Heart right ventricle (tissue), 16 donors: Measurements from ENCODE around the gene SCUBE1. TPM values are rescaled to one million over a fixed set of nuclear protein-coding genes. Genes with fewer than 3 reads are reported as not detected.

Experiments
- ATAC-seq, 8 donors: fragments of 200-7000 bp; cut with Tn5 transposase; one replicate each; pipeline ENCODE4 v1.9.1; 2020; ENCODE audit warnings: mild to moderate bottlenecking in 8 of 8, moderate library complexity in 8 of 8, moderate number of reproducible peaks in 1 of 8
- DNase-seq, 2 donors: peaks; one replicate each; pipeline ENCODE4 v3.0.0-alpha.2; 2020
- H3K27ac ChIP-seq, 10 donors: fragments of 200-600 bp; sonication (generic) in 2 of 10; one replicate each; pipeline versions ENCODE4 v1.5.0 to v1.8.0; 2020 to 2022; ENCODE audit warnings: mild to moderate bottlenecking in 3 of 10
- H3K27me3 ChIP-seq, 7 donors: fragments of 200-600 bp; one replicate each; pipeline ENCODE4 v1.8.0; 2021 to 2022; ENCODE audit warnings: mild to moderate bottlenecking in 2 of 7
- H3K36me3 ChIP-seq, 9 donors: fragments of 200-600 bp; sonication (generic) in 1 of 9; one replicate each; pipeline versions ENCODE4 v1.5.0 to v1.8.0; 2020 to 2022; ENCODE audit warnings: mild to moderate bottlenecking in 2 of 9
- H3K4me1 ChIP-seq, 9 donors: fragments of 200-600 bp; sonication (generic) in 1 of 9; one replicate each; pipeline versions ENCODE4 v1.5.0 to v1.8.0; 2020 to 2022; ENCODE audit warnings: mild to moderate bottlenecking in 4 of 9
- H3K4me3 ChIP-seq, 10 donors: fragments of 200-600 bp; sonication (generic) in 2 of 10; one replicate each; pipeline versions ENCODE4 v1.5.0 to v1.8.0; 2020 to 2022; ENCODE audit warnings: mild to moderate bottlenecking in 7 of 10, moderate library complexity in 2 of 10
- H3K9me3 ChIP-seq, 11 donors: fragments of 200-600 bp in 10 of 11; sonication (generic) in 2 of 11; one replicate each; pipeline versions ENCODE4 v1.5.0 to v1.8.0; 2013 to 2022; ENCODE audit warnings: mild to moderate bottlenecking in 2 of 11, control low read depth in 1 of 11, moderate library complexity in 1 of 11
- WGBS, 2 donors: extraction: QIAGEN DNeasy Blood & Tissue Kit; methylation state at CpG; one replicate each; pipeline ENCODE4 v1.1.7; 2013; ENCODE audit warnings: inconsistent platforms in 1 of 2; 5-methylcytosine and 5-hydroxymethylcytosine counted together
- intact Hi-C, 10 donors: fragments of 100-400 bp; cut with DNase I; formaldehyde crosslinking; loops; one replicate each; pipeline versions ENCODE4 v1.11.1 to v1.14.2; 2022
- polyA plus RNA-seq, 2 donors: library from polyadenylated mRNA; stranded (reverse); fragments of 200-250 nt; gene quantifications; one replicate each; pipeline ENCODE4 v1.2.3, GENCODE V29; 2013
- total RNA-seq, 10 donors: library from RNA; stranded (reverse); fragmentation: NEBNext Ultra II Directional in 3 of 10; extraction: Animal tissue kit (Norgen Biotek cat#: 25700) in 3 of 10; gene quantifications; one replicate each; pipeline versions ENCODE4 v1.2.1 to v1.2.4, GENCODE V29; 2021 to 2023
- TF ChIP-seq, protein P1 (sequence below), 9 donors: fragments of 200-600 bp; sonication (generic) in 2 of 9; IDR thresholded peaks; one replicate each; pipeline versions ENCODE4 v1.5.0 to v1.8.0; 2021 to 2022; ENCODE audit warnings: antibody characterized with exemption in 9 of 9, mild to moderate bottlenecking in 5 of 9, moderate library complexity in 1 of 9
- donor health status: Arrhythmogenic right ventricular cardiomyopathy.
- donor health status: ischemic (EF 13 %, LVEDD 7.1; RV severe dilation, severe dysfunction).
- donor health status: healthy with polysubstance abuse.
- donor health status: DM: no; HTN: yes; CAD: no.
- donor health status: DM: no; HTN: no; CAD: no.
- donor health status: ischemic (EF 25% LVEDD 6.9; RV normal size, moderate dysfunction).
- donor health status: ischemic (EF 25% LVEDD 5.7; RV mildly dilated, moderate dysfunction).
- donor health status: healthy.
- donor health status: DM: yes; HTN: yes; CAD: no.
- donor health status: Ischemic cardiomyopathy.
- donor health status: ischemic (EF 35%, LVEDD 5.7; RV mildly dilated, moderate dysfunction).
- donor health status: nonischemic (EF 11% LVEDD 7.7; RV severe dilation, severe dysfunction).
- donor health status: DM: yes; HTN: yes; CAD: no.
- donor health status: PGD.
- donor health status: ischemic (EF 29% LVEDD 5.4; RV normal size, mild dysfunction).
- donor health status: nonischemic (EF 23%, LVEDD 6.1; RV moderate dilation, normal function).

The SCUBE1 gene
- total and polyA plus RNA-seq, 12 donors, result 0.01 to 0.60 (median 0.13) TPM; not detected in 1

DNA sequence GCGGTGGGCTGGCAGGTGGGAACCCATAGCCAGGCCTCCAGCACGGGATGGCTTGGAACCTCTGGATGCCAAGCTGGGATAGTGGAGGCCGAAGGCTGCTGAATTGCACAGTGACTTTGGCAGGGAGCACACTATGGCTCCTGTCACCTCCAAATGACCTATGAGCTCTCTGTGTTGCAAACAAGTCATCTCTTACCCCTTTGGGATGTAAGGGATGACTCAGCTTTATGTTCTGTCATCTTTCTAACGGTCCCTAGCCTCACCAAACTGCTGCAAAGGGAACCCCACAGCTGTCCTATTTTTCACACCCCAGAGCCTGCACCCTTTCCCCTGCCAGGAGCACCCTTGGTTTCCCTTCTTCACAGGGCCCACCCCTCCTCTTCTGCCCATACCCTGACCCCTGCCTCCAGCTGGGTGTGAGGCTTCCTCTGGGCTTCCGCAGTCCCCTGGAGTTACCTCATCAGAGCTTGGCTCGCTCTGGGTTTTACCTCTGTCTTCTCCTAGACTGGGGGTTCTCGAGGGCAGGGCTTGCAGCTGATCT, 2.7 kb upstream of the SCUBE1 start:
- ATAC-seq (peak in 2 of 8 donors; percentile 12 to 18), DNase-seq (no peak)
- no peak overlapping the region for H3K27ac ChIP-seq
- intact Hi-C loops, result loop anchor here (1.0 to 10.0 kb wide), 12 partner anchors 54 to 119 kb away; no protein-coding TSS in a partner anchor
- H3K27me3 ChIP-seq, result peaks cover 20 to 94% (median 77%) of the 10 kb centered on the region in 7 donors
- 74 to 75% methylated on average over 7 of the region's 7 CpGs for WGBS, 2 donors
- TF ChIP-seq, protein P1, sequence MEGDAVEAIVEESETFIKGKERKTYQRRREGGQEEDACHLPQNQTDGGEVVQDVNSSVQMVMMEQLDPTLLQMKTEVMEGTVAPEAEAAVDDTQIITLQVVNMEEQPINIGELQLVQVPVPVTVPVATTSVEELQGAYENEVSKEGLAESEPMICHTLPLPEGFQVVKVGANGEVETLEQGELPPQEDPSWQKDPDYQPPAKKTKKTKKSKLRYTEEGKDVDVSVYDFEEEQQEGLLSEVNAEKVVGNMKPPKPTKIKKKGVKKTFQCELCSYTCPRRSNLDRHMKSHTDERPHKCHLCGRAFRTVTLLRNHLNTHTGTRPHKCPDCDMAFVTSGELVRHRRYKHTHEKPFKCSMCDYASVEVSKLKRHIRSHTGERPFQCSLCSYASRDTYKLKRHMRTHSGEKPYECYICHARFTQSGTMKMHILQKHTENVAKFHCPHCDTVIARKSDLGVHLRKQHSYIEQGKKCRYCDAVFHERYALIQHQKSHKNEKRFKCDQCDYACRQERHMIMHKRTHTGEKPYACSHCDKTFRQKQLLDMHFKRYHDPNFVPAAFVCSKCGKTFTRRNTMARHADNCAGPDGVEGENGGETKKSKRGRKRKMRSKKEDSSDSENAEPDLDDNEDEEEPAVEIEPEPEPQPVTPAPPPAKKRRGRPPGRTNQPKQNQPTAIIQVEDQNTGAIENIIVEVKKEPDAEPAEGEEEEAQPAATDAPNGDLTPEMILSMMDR (IDR thresholded peaks at IDR 0.05), result no peak
- no peak overlapping the region for H3K4me3 ChIP-seq
- H3K4me1 ChIP-seq, result peaks cover 0 to 23% (median 0%) of the 10 kb centered on the region in 9 donors
- no peaks in the 10 kb centered on the region for H3K9me3 ChIP-seq
- no peaks in the 10 kb centered on the region for H3K36me3 ChIP-seq

DNA sequence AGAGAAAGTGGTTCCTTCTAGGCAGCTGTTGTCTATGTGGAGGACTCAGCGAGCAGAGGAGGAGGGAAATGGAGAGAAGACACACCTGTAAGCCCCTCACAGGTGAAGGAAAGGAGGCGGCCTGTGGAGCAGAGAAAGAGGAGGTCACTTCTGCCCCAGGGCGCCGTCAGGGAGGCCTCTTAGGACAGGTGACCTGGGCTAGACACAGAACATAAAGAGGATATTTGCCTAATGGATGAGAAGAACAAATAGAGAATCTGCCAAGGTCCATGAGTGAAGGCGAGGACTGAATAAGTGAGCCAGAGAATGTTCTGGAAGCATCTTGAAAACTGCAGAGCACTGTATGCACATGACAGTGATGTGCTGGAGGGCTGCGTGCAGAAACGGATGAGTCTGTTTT, 2.2 kb upstream of the SCUBE1 start:
- no peaks in the 10 kb centered on the region for H3K36me3 ChIP-seq
- H3K27ac ChIP-seq, result no peak overlapping the region
- H3K4me1 ChIP-seq, result peaks cover 0 to 23% (median 0%) of the 10 kb centered on the region in 9 donors
- no peaks in the 10 kb centered on the region for H3K9me3 ChIP-seq
- DNase-seq, result no peak
- intact Hi-C loops, result loop anchor here in 7 of 10 donors (2.0 to 10.0 kb wide), 7 partner anchors 53 to 118 kb away; no protein-coding TSS in a partner anchor
- H3K27me3 ChIP-seq, result peaks cover 20 to 93% (median 79%) of the 10 kb centered on the region in 7 donors
- no peak for ATAC-seq
- TF ChIP-seq, protein P1 (IDR thresholded peaks at IDR 0.05), result no peak
- H3K4me3 ChIP-seq, result no peak overlapping the region
- WGBS, 2 donors, result 90 to 96% methylated on average over 7 of the region's 7 CpGs

DNA sequence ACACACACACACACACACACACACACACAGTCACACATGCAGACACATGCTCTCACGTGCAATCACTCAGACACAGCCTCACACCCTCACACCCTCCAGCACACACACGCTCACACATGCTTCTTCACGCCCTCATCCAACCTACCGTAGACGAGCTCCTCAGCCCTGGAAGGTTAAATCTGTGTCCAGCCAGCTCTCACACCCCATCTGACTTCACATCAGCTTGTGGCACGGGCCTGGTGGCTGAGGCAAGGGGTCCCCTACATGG, 1.3 kb upstream of the SCUBE1 start:
- Histone ChIP-seq H3K27me3 (peaks cover 20 to 89% (median 74%) of the 10 kb centered on the region in 7 donors), H3K36me3 (no peaks in the 10 kb centered on the region), H3K9me3 (no peaks in the 10 kb centered on the region), H3K27ac (no peak overlapping the region), H3K4me3 (no peak overlapping the region), H3K4me1 (peaks cover 0 to 23% (median 0%) of the 10 kb centered on the region in 9 donors)
- TF ChIP-seq, protein P1 (IDR thresholded peaks at IDR 0.05), result no peak
- 57 to 86% methylated on average over 6 of the region's 6 CpGs for WGBS, 2 donors
- DNase-seq (no peak), ATAC-seq (no peak)
- intact Hi-C loops, result loop anchor here in 3 of 10 donors (2.0 to 10.0 kb wide), 3 partner anchors 57 to 110 kb away; no protein-coding TSS in a partner anchor

DNA sequence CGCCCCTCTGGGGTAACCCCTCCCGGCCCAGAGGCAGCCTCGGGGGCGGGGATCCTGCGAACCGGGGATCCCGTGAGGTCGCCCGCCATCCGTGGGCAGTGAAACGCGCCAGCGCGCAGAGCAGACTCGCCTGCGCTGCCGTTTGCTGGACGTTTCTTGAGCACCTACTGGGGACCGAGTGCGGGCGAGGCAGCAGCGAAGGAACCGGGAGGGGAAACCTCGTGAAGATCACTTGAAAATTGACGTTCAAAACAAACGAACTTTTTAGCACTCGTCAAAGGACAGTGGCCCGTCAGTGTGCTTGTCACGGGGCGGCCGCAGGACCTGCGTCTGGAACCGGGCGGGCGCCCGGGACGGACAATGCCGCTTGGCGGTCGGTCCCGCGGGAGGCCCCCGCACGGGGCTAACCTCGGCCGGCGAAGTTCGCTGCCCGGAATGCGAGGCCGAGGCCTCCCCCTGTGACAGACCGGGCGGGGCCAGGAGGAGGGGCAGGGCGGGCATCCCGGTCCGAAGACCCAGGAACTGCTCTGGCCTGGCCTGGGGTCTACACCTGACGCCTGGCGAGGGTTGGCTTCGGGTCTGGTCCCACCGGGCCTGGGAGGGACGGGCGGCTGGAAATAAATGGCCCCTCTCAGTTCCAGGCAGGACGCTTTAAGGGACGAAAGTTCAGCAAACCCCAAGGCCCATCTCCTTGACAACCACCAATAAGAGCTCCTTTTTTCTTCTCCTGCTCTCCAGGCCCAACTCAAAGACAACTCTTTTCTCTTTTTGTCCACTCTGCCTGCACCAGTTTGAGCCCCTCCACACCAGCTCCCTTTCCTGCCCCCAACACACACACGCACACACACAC, 723 bp upstream of the SCUBE1 start:
- WGBS, 2 donors, result 9 to 10% methylated on average over 64 to 65 of the region's 65 CpGs
- DNase-seq, result no peak
- H3K27me3 ChIP-seq, result peaks cover 20 to 87% (median 74%) of the 10 kb centered on the region in 7 donors

More for the DNA sequence above, 723 bp upstream of the SCUBE1 start:
- peak in 3 of 8 donors; percentile 6 to 16 (median 12) for ATAC-seq
- peak overlapping the region in 7 of 10 donors; percentile 5 to 34 (median 13) for H3K4me3 ChIP-seq
- no peak overlapping the region for H3K27ac ChIP-seq
- H3K4me1 ChIP-seq, result peaks cover 0 to 23% (median 0%) of the 10 kb centered on the region in 9 donors
- intact Hi-C loops, result loop anchor here in 3 of 10 donors (2.0 to 10.0 kb wide), 3 partner anchors 57 to 109 kb away; no protein-coding TSS in a partner anchor
- TF ChIP-seq, protein P1 (IDR thresholded peaks at IDR 0.05), result no peak
- H3K36me3 ChIP-seq, result no peaks in the 10 kb centered on the region
- H3K9me3 ChIP-seq, result no peaks in the 10 kb centered on the region
